T47D (cell line): Measurements from ENCODE around the gene NEGR1.

Experiments
- DNase-seq, 2 experiments: peaks; one replicate each; pipeline versions ENCODE4 v3.0.0 to v3.0.0-alpha.2; 2011 to 2012; ENCODE audit warnings: low read depth in 1 of 2, low spot score in 1 of 2
- JUND ChIP-seq: IDR thresholded peaks from 2 replicates; pipeline ENCODE4 v1.6.1; 2012; ENCODE audit warnings: low read depth
- in situ Hi-C: cut with HindIII; loops from 2 replicates; pipeline ENCODE4 v1.10.0; 2016; ENCODE audit warnings: low sequenced_read_pairs, low pct_unique_long_range_greater_than_20kb

Gene NEGR1

GRCh38 chr1:72221811-72222210, 60.5 kb downstream of the NEGR1 start:
- in situ Hi-C loops, result no loop called here

GRCh38 chr1:72218141-72218739, 64.1 kb downstream of the NEGR1 start:
- in situ Hi-C loops, result no loop called here
- no peak for TF ChIP-seq JUND
- DNase-seq, result no peak

More at GRCh38 chr1:72221811-72222210, 60.5 kb downstream of the NEGR1 start:
- TF ChIP-seq JUND, result no peak
- no peak for DNase-seq

DNA sequence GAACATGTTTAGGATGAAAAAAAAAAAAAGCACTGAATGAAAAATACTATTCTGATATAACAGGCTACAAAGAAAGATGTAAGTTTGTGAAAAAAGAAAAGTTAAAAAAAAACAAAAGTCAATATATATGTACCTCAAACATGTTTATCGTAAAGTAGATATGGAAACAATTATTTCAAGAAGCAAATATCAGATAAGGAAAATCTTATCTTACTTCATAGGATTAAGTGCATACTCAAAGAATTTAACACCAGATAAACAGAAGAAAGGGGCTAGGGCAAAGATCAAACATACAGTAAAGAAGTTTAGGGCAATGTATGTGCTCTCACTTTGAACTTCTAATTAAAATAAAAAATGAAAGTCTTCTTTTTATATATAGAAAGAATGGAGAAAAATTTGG, 75.3 kb downstream of the NEGR1 start:
- in situ Hi-C loops, result no loop called here
- no peak for TF ChIP-seq JUND
- DNase-seq, result no peak

- in situ Hi-C loops, result no loop called here
- no peak for TF ChIP-seq JUND
- DNase-seq, result no peak
These were observed 79.6 kb downstream of the NEGR1 start for GRCh38 chr1:72202761-72203160.

GRCh38 chr1:72197786-72198185, 84.6 kb downstream of the NEGR1 start:
- in situ Hi-C loops, result no loop called here
- TF ChIP-seq JUND, result no peak
- DNase-seq, result no peak

DNA sequence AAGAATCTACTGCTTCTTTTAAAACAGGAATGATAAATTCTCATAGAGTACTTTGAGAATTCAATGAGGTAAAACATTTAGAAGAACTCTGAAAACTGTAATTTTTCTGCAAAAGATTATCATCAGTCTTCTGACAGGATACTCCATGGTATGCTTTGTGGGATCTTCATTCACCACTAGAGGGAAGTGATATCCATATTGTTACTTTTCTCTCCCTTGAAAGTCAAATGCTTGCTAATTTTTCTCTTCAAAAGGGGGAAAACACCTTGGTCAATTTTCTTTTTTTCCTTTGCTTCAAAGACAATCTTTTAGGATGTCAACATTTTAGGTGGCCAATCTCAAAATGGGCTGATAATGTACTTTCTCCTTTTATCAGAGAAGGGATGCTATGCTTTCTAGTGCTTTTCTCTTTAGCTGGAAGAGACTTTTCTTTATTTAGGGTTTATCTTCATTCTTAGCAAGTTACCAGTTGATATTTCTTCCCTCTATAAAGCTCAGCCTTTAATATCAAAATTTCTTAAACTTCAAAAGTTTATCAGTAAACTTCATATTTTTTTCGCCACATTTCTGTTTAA, 95.5 kb downstream of the NEGR1 start:
- DNase-seq, result peak in 1 of 2 experiments; percentile 23
- no peak for TF ChIP-seq JUND

DNA sequence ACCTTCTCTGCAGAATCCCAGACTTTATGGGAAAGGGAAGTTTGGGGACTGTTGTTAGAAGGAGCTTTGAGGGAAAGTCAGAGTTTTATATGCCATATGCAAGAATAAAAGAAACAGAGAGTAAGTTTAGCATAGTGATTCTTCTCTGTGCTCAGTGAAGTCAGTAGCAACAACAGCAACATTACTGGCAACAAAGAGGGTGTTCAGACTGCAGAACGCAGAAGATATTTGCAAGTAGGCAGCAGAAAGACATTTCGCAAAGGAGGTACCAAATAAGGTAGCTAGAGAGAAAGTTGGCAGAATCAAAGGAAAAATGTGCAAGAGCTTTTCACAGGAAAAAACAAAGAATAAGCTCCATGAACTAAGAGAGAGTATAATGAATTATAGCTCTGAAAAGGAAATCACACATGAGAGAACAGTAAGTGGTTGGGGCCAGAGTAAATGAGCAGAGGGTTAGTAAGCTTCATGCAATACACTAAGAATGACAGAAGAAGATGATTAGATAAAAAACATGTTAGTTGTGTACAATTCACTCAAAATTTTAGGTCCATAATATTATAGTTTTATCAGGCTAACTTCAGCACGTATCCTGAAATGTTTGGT, 98.1 kb downstream of the NEGR1 start:
- TF ChIP-seq JUND, result no peak
- DNase-seq, result no peak
- in situ Hi-C loops, result no loop called here

More for the DNA sequence above, 95.5 kb downstream of the NEGR1 start:
- in situ Hi-C loops, result no loop called here

DNA sequence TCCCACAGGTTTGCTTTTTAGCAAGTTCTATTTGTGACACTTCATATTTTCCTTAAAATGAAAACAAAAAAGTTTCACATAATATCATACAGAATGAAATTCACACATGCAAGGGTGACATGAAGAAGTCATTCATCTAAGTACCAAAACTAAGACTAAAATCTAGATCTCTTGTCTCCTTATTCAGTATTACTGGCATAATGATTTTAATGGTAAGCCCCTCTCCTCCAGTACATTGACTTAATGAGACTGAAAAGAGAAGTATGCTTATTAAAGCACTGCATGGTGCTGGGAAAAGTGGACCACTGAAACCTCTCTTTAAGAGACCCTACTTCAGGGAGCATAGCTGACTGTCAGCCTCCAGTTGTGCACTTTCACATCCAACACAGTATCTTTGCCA, 99.5 kb downstream of the NEGR1 start:
- DNase-seq, result no peak
- in situ Hi-C loops, result no loop called here

GRCh38 chr1:72178266-72178665, 104.1 kb downstream of the NEGR1 start:
- in situ Hi-C loops, result no loop called here
- no peak for DNase-seq
- no peak for TF ChIP-seq JUND

More for the DNA sequence above, 99.5 kb downstream of the NEGR1 start:
- no peak for TF ChIP-seq JUND

DNA sequence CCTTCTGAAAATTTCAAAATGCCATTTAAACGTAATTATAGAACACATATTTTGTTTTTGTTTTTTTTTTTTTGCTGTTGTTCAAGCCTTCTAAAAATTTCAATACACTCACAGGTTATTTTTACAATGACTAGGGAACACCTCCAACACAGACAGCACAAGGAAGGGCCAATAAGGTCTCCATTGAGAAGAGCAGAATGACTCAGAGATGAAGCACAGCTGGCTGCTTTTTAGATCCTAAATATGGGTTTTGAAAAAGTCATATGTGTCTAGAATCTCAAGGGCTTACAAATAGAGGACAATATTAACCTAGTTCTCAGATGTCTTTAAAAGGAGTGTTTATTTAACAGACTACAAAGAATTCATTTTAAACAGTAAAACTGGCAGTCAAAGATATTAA, 104.6 kb downstream of the NEGR1 start:
- no peak for TF ChIP-seq JUND
- no peak for DNase-seq
- in situ Hi-C loops, result no loop called here

DNA sequence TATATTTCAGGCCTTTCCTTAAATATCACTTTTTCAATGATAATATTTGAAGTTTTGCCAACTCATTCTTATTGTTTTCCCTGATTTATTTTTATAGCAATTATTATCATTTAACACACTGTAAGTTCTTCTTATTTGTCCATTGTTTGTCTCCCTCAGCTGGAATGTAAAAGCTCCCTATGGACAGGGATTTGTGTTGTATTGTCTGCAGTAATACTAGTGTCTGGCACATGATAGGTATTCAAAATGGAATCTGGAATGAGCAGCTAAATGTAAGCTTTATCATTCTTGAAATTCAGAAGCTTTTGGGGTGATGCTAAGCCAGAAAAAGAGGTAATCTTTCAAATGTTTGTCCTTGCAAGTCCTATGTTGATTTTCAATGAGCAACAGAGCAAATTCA, 112.1 kb downstream of the NEGR1 start:
- DNase-seq, result no peak
- in situ Hi-C loops, result no loop called here
- no peak for TF ChIP-seq JUND

DNA sequence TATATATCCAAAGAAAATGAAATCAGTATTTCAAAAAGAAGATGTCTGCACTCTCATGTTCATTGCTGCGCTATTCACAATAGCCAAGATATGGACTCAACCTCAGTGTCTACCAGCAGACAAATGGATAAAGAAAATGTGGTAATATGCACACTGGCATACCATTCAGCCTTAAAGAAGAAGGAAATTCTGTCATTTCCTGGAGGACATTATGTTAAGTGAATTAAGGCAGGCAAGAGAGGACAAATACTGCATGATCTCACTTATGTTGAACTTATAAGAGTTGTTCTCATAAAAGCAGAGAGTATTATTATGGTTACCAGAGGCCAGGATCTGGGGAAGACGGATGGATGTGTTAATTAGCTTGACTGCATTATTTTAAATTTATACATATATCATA, 115.9 kb downstream of the NEGR1 start:
- in situ Hi-C loops, result no loop called here
- no peak for DNase-seq
- no peak for TF ChIP-seq JUND

- in situ Hi-C loops, result no loop called here
- TF ChIP-seq JUND, result no peak
- DNase-seq, result no peak
These were observed 131.8 kb downstream of the NEGR1 start for GRCh38 chr1:72150508-72150907.
